H1 (cell line): Measurements from ENCODE around the gene RANBP9. TPM values are rescaled to one million over a fixed set of nuclear protein-coding genes. Genes with fewer than 3 reads are reported as not detected.

ENCODE experiments used
- ASH2L ChIP-seq: fragments of 200-600, 300-600 bp; sonication (generic); IDR thresholded peaks from one replicate; pipeline ENCODE4 v1.7.1; 2017; ENCODE audit warnings: low read length
- BACH1 ChIP-seq: IDR thresholded peaks from 2 replicates; pipeline ENCODE4 v1.6.1; 2012; ENCODE audit warnings: low read length, improper control_type of control experiment
- CBX5 ChIP-seq: fragments of 300-800, 300-1000 bp; sonication (generic); IDR thresholded peaks from 2 replicates; pipeline ENCODE4 v1.7.1; 2016; ENCODE audit warnings: antibody characterized with exemption, low read length, low read depth
- CBX8 ChIP-seq: fragments of 300-800, 300-1000 bp; sonication (generic); IDR thresholded peaks from 2 replicates; pipeline ENCODE4 v1.7.1; 2016; ENCODE audit warnings: low read depth, low read length, borderline replicate concordance
- CHD2 ChIP-seq: IDR thresholded peaks from 2 replicates; pipeline ENCODE4 v1.6.1; 2012; ENCODE audit warnings: low read length, improper control_type of control experiment
- SAP30 ChIP-seq: fragments of 300-600 bp; sonication (generic); IDR thresholded peaks from 2 replicates; pipeline ENCODE4 v1.7.1; 2012; ENCODE audit warnings: low read length, moderate library complexity, mild to moderate bottlenecking, inconsistent platforms; ENCODE audit not compliant: insufficient read depth, insufficient replicate concordance
- SIN3A ChIP-seq, 2 experiments: IDR thresholded peaks in 1 of 2; conservative IDR thresholded peaks in 1 of 2; 2 replicates each; pipeline ENCODE4 v1.6.1; 2011 to 2012; ENCODE audit warnings: low read length in 2 of 2, improper control_type of control experiment in 1 of 2, low read depth in 1 of 2, mild to moderate bottlenecking in 1 of 2
- SRF ChIP-seq: IDR thresholded peaks from 2 replicates; pipeline ENCODE4 v1.6.1; 2011; ENCODE audit warnings: mild to moderate bottlenecking, low read depth, low read length, moderate library complexity
- TCF12 ChIP-seq: IDR thresholded peaks from 2 replicates; pipeline ENCODE4 v1.6.1; 2011; ENCODE audit warnings: low read depth, mild to moderate bottlenecking, low read length
- polyA plus RNA-seq, 7 experiments: library from polyadenylated mRNA; depleted of rRNA in 3 of 7; stranded (reverse) in 5 of 7; unstranded in 2 of 7; fragments of >200 nt in 5 of 7; fragments of 200-250 nt in 2 of 7; gene quantifications; 1 replicate in 5 of 7; 2 replicates in 1 of 7; 4 replicates in 1 of 7; pipeline versions ENCODE4 v1.2.1 to v1.2.3, GENCODE V29; 2011 to 2013; ENCODE audit warnings: missing spikeins in 2 of 7, mixed read lengths in 2 of 7
- total RNA-seq: library from RNA; stranded (reverse); fragmentation: NEBNext Ultra II Directional; extraction: Animal tissue kit (Norgen Biotek cat#: 25700); gene quantifications from 2 replicates; pipeline ENCODE4 v1.2.1, GENCODE V29; 2021
- TF ChIP-seq, protein P1 (sequence below): fragments of 300-600 bp; sonication (generic); IDR thresholded peaks from 2 replicates; pipeline ENCODE4 v1.7.1; 2012; ENCODE audit warnings: low read length, moderate library complexity, mild to moderate bottlenecking, inconsistent platforms; ENCODE audit not compliant: insufficient replicate concordance
- TF ChIP-seq, protein P2 (sequence below): IDR thresholded peaks from 2 replicates; pipeline ENCODE4 v1.6.1; 2011; ENCODE audit warnings: low read length, improper control_type of control experiment

The RANBP9 gene
- total and polyA plus RNA-seq, 2 of the 8 experiments (the other 6 are each of a cell fraction or from before 2014, with no cell fraction given): 13.0 to 36.7 TPM

DNA sequence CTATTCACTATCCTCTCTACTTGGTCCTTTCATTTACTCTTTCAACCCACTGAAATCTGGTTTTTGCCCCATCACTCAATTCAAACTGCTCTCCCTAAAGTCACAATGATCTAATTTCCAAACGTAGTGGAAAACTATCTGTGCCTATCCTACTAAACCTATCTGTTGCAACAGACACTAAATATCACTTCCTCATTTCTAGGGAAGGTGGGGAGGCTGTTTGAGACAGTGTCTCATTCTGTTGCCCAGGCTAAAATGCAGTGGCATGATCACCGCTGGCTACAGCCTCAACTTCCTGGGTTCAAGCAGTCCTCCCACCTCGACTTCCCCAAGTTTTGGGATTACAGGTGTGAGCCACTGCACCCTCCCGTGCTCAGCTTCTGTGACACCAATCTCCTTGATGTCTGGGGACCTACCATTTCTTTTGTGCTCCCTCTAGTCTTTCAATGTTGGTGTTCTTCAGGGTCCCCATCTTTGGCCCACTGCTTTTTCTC, 8.8 kb downstream of the RANBP9 start (continued):
- TF ChIP-seq, protein P1, sequence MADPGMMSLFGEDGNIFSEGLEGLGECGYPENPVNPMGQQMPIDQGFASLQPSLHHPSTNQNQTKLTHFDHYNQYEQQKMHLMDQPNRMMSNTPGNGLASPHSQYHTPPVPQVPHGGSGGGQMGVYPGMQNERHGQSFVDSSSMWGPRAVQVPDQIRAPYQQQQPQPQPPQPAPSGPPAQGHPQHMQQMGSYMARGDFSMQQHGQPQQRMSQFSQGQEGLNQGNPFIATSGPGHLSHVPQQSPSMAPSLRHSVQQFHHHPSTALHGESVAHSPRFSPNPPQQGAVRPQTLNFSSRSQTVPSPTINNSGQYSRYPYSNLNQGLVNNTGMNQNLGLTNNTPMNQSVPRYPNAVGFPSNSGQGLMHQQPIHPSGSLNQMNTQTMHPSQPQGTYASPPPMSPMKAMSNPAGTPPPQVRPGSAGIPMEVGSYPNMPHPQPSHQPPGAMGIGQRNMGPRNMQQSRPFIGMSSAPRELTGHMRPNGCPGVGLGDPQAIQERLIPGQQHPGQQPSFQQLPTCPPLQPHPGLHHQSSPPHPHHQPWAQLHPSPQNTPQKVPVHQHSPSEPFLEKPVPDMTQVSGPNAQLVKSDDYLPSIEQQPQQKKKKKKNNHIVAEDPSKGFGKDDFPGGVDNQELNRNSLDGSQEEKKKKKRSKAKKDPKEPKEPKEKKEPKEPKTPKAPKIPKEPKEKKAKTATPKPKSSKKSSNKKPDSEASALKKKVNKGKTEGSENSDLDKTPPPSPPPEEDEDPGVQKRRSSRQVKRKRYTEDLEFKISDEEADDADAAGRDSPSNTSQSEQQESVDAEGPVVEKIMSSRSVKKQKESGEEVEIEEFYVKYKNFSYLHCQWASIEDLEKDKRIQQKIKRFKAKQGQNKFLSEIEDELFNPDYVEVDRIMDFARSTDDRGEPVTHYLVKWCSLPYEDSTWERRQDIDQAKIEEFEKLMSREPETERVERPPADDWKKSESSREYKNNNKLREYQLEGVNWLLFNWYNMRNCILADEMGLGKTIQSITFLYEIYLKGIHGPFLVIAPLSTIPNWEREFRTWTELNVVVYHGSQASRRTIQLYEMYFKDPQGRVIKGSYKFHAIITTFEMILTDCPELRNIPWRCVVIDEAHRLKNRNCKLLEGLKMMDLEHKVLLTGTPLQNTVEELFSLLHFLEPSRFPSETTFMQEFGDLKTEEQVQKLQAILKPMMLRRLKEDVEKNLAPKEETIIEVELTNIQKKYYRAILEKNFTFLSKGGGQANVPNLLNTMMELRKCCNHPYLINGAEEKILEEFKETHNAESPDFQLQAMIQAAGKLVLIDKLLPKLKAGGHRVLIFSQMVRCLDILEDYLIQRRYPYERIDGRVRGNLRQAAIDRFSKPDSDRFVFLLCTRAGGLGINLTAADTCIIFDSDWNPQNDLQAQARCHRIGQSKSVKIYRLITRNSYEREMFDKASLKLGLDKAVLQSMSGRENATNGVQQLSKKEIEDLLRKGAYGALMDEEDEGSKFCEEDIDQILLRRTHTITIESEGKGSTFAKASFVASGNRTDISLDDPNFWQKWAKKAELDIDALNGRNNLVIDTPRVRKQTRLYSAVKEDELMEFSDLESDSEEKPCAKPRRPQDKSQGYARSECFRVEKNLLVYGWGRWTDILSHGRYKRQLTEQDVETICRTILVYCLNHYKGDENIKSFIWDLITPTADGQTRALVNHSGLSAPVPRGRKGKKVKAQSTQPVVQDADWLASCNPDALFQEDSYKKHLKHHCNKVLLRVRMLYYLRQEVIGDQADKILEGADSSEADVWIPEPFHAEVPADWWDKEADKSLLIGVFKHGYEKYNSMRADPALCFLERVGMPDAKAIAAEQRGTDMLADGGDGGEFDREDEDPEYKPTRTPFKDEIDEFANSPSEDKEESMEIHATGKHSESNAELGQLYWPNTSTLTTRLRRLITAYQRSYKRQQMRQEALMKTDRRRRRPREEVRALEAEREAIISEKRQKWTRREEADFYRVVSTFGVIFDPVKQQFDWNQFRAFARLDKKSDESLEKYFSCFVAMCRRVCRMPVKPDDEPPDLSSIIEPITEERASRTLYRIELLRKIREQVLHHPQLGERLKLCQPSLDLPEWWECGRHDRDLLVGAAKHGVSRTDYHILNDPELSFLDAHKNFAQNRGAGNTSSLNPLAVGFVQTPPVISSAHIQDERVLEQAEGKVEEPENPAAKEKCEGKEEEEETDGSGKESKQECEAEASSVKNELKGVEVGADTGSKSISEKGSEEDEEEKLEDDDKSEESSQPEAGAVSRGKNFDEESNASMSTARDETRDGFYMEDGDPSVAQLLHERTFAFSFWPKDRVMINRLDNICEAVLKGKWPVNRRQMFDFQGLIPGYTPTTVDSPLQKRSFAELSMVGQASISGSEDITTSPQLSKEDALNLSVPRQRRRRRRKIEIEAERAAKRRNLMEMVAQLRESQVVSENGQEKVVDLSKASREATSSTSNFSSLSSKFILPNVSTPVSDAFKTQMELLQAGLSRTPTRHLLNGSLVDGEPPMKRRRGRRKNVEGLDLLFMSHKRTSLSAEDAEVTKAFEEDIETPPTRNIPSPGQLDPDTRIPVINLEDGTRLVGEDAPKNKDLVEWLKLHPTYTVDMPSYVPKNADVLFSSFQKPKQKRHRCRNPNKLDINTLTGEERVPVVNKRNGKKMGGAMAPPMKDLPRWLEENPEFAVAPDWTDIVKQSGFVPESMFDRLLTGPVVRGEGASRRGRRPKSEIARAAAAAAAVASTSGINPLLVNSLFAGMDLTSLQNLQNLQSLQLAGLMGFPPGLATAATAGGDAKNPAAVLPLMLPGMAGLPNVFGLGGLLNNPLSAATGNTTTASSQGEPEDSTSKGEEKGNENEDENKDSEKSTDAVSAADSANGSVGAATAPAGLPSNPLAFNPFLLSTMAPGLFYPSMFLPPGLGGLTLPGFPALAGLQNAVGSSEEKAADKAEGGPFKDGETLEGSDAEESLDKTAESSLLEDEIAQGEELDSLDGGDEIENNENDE: no peak
- TF ChIP-seq ASH2L: no peak
- no peak for TF ChIP-seq SAP30
- no peak for TF ChIP-seq CBX8
- TF ChIP-seq BACH1: no peak
- no peak for TF ChIP-seq TCF12
- TF ChIP-seq, protein P2, sequence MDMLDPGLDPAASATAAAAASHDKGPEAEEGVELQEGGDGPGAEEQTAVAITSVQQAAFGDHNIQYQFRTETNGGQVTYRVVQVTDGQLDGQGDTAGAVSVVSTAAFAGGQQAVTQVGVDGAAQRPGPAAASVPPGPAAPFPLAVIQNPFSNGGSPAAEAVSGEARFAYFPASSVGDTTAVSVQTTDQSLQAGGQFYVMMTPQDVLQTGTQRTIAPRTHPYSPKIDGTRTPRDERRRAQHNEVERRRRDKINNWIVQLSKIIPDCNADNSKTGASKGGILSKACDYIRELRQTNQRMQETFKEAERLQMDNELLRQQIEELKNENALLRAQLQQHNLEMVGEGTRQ: no peak
- TF ChIP-seq CBX5: no peak
- TF ChIP-seq SRF: no peak
- no peak for TF ChIP-seq SIN3A (conservative IDR thresholded peaks at IDR 0.05 in 1 of 2, IDR thresholded peaks at IDR 0.05 in 1 of 2; ENCODE audit: low read depth in 1 of 2, low read length in 2 of 2)
- TF ChIP-seq CHD2: no peak
